Large intestine (tissue), 3 donors: Measurements from ENCODE around the gene FLYWCH1. TPM values are rescaled to one million over a fixed set of nuclear protein-coding genes. Genes with fewer than 3 reads are reported as not detected.
A peak's percentile ranks its signal among the peaks of the same experiment; 100 is the strongest.

Experiments
- DNase-seq, 2 donors: peaks; one replicate each; pipeline versions ENCODE4 v3.0.0 to v3.0.0-alpha.2; 2013
- H3K27ac ChIP-seq: one replicate; pipeline ENCODE4 v1.5.1; 2013; ENCODE audit warnings: low read length
- H3K27me3 ChIP-seq: 2 replicates; pipeline ENCODE4 v1.6.1; 2013; ENCODE audit warnings: low read length; ENCODE audit not compliant: control insufficient read depth, insufficient read depth
- H3K36me3 ChIP-seq: 2 replicates; pipeline ENCODE4 v1.6.1; 2013; ENCODE audit warnings: low read length; ENCODE audit not compliant: control insufficient read depth, insufficient read depth
- H3K4me1 ChIP-seq: one replicate; pipeline ENCODE4 v1.6.1; 2013; ENCODE audit warnings: low read length; ENCODE audit not compliant: control insufficient read depth, insufficient read depth
- H3K4me3 ChIP-seq: one replicate; pipeline ENCODE4 v1.5.1; 2013; ENCODE audit warnings: low read length
- H3K9me3 ChIP-seq: one replicate; pipeline ENCODE4 v1.6.1; 2013; ENCODE audit warnings: mild to moderate bottlenecking, low read depth, low read length, moderate library complexity; ENCODE audit not compliant: control insufficient read depth
- WGBS: methylation state at CpG from one replicate; pipeline ENCODE4 v1.1.5; 2013; ENCODE audit warnings: low lambda C conversion rate; ENCODE audit not compliant: insufficient coverage; 5-methylcytosine and 5-hydroxymethylcytosine counted together
- polyA plus RNA-seq: library from polyadenylated mRNA; unstranded; fragments of 120-200 nt; gene quantifications from one replicate; pipeline ENCODE4 v1.2.1, GENCODE V29; 2013

FLYWCH1 gene
- polyA plus RNA-seq, 1 donor: 22.0 TPM

DNA sequence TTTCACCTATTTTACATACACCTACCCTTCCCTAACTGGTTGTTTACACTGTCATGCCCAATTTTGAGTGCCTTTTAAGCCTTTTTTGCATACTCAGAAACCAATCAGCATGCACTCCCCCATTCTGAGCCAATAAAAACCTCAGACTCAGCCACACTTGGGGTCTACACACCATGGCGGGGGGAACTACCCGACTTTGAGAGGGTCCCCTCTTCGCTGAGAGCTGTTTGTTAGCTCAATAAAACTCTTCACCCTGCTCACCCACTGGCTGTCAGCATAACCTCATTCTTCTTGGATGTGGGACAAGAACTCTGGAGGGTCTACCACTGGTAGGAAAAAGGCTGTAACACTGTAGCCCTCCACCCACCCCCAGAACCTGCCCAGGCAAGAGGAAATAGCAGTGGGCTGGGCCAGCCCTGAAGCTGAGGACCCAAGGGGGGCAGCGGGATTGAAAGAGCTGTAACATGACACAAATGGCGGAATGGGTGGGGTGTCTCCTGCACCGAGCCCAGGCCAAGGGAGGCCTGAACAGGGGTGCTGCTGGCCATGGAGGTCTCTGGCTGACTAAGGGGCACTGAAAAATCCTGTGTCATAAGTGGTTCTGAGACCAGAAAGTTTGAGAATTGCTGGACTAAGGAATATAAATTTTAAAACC is 31.8 kb upstream of the FLYWCH1 start:
- H3K4me3 ChIP-seq: no peak overlapping the region
- no peaks in the 10 kb centered on the region for H3K36me3 ChIP-seq
- no peak overlapping the region for H3K27ac ChIP-seq
- H3K9me3 ChIP-seq: peaks cover 3% of the 10 kb centered on the region
- no peaks in the 10 kb centered on the region for H3K27me3 ChIP-seq
- no CpG with 5 or more reads among the region's 6 CpGs for WGBS
- DNase-seq: no peak
- peaks cover 9% of the 10 kb centered on the region for H3K4me1 ChIP-seq

DNA sequence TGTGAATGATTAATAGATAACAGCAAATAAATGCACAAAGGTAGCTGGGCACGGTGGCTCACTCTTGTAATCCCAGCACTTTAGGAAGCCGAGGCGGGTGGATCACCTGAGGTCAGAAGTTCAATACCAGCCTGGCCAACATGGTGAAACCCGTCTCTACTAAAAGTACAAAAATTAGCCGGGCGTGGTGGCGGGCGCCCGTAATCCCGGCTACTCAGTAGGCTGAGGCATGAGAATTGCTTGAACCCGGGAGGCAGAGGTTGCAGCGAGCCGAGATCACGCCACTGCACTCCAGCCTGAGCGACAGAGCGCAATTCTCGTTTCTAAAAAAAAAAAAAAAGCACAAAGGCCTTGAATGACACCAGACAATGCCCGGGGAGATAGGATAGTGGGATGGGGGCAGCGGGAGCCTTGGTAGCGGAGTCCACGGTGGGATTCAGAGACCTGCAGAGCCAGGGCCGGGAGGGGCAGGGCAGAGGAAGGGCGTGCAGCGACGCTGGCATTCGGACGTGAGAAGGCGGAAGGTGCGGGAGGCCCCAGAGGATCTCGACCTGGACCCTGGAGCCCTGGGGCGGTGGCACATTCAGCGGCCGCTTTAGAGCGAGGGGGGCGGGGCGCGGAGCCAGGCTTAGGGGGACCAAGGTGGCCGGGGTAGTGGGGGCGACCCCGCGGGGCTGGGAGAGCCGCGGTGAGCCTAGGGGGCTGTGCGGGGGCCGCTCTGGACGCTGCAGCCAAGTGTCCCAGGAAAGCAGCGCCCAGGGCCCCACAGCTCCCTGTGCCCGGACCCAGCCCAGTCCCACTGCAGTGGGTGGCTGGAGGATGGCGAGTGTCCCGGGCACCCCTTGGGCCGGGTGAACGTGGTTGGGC is 29.7 kb upstream of the FLYWCH1 start:
- no peaks in the 10 kb centered on the region for H3K36me3 ChIP-seq
- H3K4me1 ChIP-seq: peaks cover 9% of the 10 kb centered on the region
- peak overlapping the region; percentile 89 for H3K27ac ChIP-seq
- H3K9me3 ChIP-seq: peaks cover 3% of the 10 kb centered on the region
- no peaks in the 10 kb centered on the region for H3K27me3 ChIP-seq
- WGBS: no CpG with 5 or more reads among the region's 52 CpGs
- peak overlapping the region; percentile 68 for H3K4me3 ChIP-seq
- peak; percentile 76 to 87 for DNase-seq

DNA sequence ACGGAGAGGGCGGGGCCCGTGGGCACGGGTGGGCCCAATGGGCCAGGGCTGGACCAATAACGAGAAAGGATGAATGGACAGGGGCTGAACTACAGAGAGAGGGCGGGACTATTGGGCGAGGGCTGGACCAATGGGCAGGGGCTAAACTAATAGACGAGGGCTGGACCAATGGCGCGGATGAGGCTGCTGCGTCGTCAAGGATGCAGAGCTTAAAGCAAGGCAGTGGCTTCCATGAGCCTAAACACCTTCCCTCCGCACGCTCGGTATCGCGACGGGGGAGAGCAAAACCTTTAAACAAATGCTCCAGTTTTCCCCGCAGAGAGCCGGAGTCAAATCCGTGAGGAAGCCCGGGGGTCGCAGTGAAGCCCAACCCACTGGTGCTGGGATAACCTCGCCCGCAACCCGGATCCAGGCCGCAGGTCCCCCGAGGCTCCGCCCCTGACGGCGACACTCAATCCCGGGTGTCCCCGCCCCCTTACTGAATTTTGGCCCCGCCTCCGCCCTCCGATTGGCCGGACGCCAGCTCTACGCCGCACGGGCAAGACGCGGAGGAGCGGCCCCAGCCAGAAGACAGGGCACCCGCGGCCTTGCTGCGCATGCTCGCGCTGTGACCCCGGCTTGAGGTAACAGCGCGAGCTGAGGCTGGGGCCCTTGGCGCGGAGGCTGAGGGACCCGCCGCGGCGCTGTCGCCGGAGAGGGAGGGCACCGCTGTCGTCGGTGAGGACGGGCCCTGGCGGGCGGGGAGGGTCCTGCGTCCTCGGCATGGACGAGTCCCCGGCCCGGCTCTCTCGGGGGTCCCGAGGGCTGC is 28.9 kb upstream of the FLYWCH1 start, which contains the start of gene FLYWCH2:
FLYWCH2 (plus strand) TSS at position 566 of the 808 bp plus-strand sequence. CDS start 13,235 bp downstream, outside the sequence.
- Histone ChIP-seq H3K4me1 (peaks cover 9% of the 10 kb centered on the region), H3K27ac (peak within 1 kb of the TSS; percentile 89), H3K36me3 (no peaks in the 10 kb centered on the region), H3K9me3 (peaks cover 3% of the 10 kb centered on the region), H3K27me3 (no peaks in the 10 kb centered on the region), H3K4me3 (peak within 1 kb of the TSS; percentile 68)
- DNase-seq: peak; percentile 97 to 99
- no CpG with 5 or more reads among the region's 73 CpGs for WGBS

GRCh38 chr16:2883458-2883908 is 28.2 kb upstream of the FLYWCH1 start:
- DNase-seq: no peak
- H3K9me3 ChIP-seq: peaks cover 3% of the 10 kb centered on the region
- H3K27ac ChIP-seq: peak overlapping the region; percentile 89
- no peaks in the 10 kb centered on the region for H3K27me3 ChIP-seq
- no peaks in the 10 kb centered on the region for H3K36me3 ChIP-seq
- H3K4me1 ChIP-seq: peaks cover 9% of the 10 kb centered on the region
- no CpG with 5 or more reads among the region's 31 CpGs for WGBS
- peak overlapping the region; percentile 68 for H3K4me3 ChIP-seq

DNA sequence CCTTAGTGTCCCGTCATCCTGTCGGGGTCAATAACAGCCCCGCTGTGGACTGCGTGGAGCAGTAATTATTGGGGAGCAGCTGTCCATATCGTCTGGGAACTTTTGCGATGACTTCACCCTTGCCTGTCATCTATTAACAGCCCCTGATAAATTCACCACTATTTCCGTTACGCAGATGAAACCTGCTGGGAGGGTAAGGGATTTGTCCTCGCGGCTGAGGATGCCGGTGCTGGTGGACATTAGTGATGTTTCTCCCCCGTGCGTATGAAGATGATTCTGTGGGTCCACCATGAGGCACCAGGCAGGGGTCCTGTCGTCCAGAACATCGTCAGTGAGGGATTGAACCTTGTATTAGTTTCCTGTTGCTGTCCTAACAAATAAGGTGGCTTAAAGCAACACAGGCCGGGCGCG is 27.7 kb upstream of the FLYWCH1 start:
- H3K9me3 ChIP-seq: peaks cover 3% of the 10 kb centered on the region
- H3K36me3 ChIP-seq: no peaks in the 10 kb centered on the region
- H3K27me3 ChIP-seq: no peaks in the 10 kb centered on the region
- H3K4me1 ChIP-seq: peaks cover 9% of the 10 kb centered on the region
- WGBS: no CpG with 5 or more reads among the region's 18 CpGs
- no peak for DNase-seq
- H3K4me3 ChIP-seq: peak overlapping the region; percentile 68
- no peak overlapping the region for H3K27ac ChIP-seq

GRCh38 chr16:2894231-2894630 is 17.5 kb upstream of the FLYWCH1 start:
- DNase-seq: no peak
- Histone ChIP-seq H3K9me3 (no peaks in the 10 kb centered on the region), H3K36me3 (peaks cover 11% of the 10 kb centered on the region), H3K4me1 (peaks cover 15% of the 10 kb centered on the region), H3K4me3 (no peak overlapping the region), H3K27me3 (no peaks in the 10 kb centered on the region), H3K27ac (no peak overlapping the region)
- no CpG with 5 or more reads among the region's 31 CpGs for WGBS

DNA sequence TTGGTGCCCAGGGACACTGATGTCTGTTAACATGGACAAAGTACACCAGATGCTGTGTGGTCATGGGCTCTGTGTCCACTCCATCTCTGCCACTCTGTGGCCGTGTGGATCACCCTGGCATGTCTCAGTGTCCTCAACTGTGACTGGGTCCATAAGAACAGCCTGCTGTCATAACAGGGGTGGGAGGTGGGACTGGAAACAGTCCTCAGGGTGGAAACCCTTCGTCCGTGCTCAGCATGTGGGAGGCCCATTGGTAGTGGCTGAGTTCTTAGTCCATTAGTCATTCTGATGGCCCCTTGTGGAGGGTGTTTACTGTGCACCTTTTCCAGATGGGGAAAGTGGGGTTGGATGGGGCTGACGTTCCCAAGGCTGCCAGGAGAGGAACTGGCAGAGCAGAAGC is 15.9 kb upstream of the FLYWCH1 start:
- H3K4me1 ChIP-seq: peaks cover 15% of the 10 kb centered on the region
- H3K9me3 ChIP-seq: no peaks in the 10 kb centered on the region
- no peak overlapping the region for H3K27ac ChIP-seq
- no peak for DNase-seq
- no peaks in the 10 kb centered on the region for H3K27me3 ChIP-seq
- no peak overlapping the region for H3K4me3 ChIP-seq
- WGBS: no CpG with 5 or more reads among the region's 4 CpGs
- H3K36me3 ChIP-seq: peaks cover 11% of the 10 kb centered on the region

- no peaks in the 10 kb centered on the region for H3K9me3 ChIP-seq
- H3K27me3 ChIP-seq: no peaks in the 10 kb centered on the region
- no CpG with 5 or more reads among the region's 19 CpGs for WGBS
- no peak for DNase-seq
- H3K36me3 ChIP-seq: peaks cover 11% of the 10 kb centered on the region
- no peak overlapping the region for H3K4me3 ChIP-seq
- H3K27ac ChIP-seq: no peak overlapping the region
- peaks cover 15% of the 10 kb centered on the region for H3K4me1 ChIP-seq
Observed at GRCh38 chr16:2896480-2897010, 15.2 kb upstream of the FLYWCH1 start.

- no CpG with 5 or more reads among the region's 7 CpGs for WGBS
- no peaks in the 10 kb centered on the region for H3K9me3 ChIP-seq
- peaks cover 15% of the 10 kb centered on the region for H3K4me1 ChIP-seq
- no peak overlapping the region for H3K27ac ChIP-seq
- H3K27me3 ChIP-seq: no peaks in the 10 kb centered on the region
- peaks cover 11% of the 10 kb centered on the region for H3K36me3 ChIP-seq
- H3K4me3 ChIP-seq: no peak overlapping the region
- no peak for DNase-seq
Observed at GRCh38 chr16:2897110-2897509, 14.6 kb upstream of the FLYWCH1 start.
